HUDEP-2 (cell line): ENCODE measurements around the gene ZNF689.
"Not testable (repeated sequence)": the region's sequence is repeated elsewhere in the genome, so short reads cannot be mapped to it uniquely, and the experiment has no call there.

Experiments
- DNase-seq, 76 experiments: peaks; one replicate each; lab custom pipeline; 2025; ENCODE audit not compliant: unreplicated experiment in 76 of 76; lab: John Stamatoyannopoulos, UW

Gene ZNF689

GRCh38 chr16:30637944-30638343, 27.8 kb upstream of the ZNF689 start:
- peak in 38 of 76 experiments; percentile 9 to 69 (median 37) for DNase-seq

- DNase-seq: not testable (repeated sequence)
Observed at GRCh38 chr16:30637139-30637538, 26.9 kb upstream of the ZNF689 start.

- no peak for DNase-seq
Observed at GRCh38 chr16:30636599-30636998, 26.4 kb upstream of the ZNF689 start.

GRCh38 chr16:30633526-30633925, 23.3 kb upstream of the ZNF689 start:
- DNase-seq: no peak

DNA sequence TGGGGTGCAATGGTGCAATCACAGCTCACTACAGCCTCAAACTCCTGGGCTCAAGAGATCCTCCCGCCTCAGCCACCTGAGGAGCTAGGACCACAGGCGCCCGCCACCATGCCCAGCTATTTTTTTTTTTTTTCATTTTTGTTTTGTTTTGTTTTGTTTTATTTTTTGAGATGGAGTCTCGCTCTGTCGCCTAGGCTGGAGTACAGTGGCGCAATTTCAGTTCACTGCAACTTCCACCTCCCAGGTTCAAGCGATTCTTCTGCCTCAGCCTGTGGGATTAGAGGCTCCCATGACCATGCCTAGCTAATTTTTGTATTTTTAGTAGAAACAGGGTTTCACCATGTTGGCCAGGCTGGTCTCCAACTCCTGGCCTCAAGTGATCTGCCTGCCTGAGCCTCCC, 22.3 kb upstream of the ZNF689 start:
- DNase-seq: not testable (repeated sequence)

GRCh38 chr16:30628628-30629540, 18.7 kb upstream of the ZNF689 start:
- peak in 63 of 76 experiments; percentile 9 to 86 (median 69) for DNase-seq

GRCh38 chr16:30626236-30626635, 16.0 kb upstream of the ZNF689 start:
- DNase-seq: no peak

- peak in 11 of 76 experiments; percentile 5 to 77 (median 45) for DNase-seq
Observed at GRCh38 chr16:30623536-30624283, 13.5 kb upstream of the ZNF689 start.

DNA sequence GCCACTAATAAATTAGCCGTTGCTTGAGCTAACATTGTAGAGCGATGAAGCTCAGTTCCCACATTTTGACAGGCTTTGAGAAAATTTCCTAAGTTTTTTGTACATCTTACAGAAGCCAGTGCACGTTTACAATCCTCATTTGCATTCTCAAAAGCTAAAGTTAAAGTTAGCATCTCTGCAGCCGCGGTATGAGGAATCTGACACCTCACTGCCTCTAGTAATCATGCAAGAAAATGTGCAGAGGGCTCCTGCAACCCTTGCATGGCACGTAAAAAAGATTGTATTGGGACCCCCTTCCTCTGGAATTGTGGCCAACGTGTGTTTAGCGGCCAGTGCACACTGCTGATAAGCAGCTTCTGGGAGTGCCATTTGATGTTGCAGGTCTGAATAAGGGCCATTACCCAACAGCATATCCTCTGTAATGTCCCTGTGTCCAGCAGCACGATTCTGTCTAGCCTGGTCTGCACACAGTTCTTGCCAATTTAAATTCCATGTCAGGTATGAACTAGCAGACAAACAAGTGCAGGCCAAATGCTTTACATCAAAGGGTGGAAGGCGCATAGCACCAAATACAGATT, 12.4 kb upstream of the ZNF689 start:
- peak in 5 of 76 experiments; percentile 19 to 43 (median 24) for DNase-seq

GRCh38 chr16:30621765-30622164, 11.6 kb upstream of the ZNF689 start:
- DNase-seq: no peak

GRCh38 chr16:30620169-30620568, 10.0 kb upstream of the ZNF689 start:
- DNase-seq: no peak

GRCh38 chr16:30619638-30620037, 9.4 kb upstream of the ZNF689 start:
- DNase-seq: no peak

DNA sequence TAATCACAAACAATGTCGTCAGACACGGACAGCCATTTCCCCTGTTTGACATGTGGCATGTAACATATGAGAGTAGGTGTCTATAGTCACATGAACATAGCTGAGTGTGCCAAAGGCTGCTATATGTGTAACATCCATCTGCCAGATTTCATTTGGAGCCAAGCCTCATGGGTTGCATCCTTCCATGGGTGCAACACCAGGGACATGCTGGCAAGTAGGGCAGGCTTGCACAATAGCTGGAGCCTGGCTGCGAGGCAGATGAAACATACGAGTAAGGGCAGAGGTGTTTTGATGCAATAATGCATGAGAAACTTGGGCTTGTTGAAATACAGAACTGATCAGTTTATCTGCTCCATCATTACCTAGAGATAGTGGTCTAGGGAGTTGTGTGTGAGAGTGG, 9.0 kb upstream of the ZNF689 start:
- DNase-seq: no peak

DNA sequence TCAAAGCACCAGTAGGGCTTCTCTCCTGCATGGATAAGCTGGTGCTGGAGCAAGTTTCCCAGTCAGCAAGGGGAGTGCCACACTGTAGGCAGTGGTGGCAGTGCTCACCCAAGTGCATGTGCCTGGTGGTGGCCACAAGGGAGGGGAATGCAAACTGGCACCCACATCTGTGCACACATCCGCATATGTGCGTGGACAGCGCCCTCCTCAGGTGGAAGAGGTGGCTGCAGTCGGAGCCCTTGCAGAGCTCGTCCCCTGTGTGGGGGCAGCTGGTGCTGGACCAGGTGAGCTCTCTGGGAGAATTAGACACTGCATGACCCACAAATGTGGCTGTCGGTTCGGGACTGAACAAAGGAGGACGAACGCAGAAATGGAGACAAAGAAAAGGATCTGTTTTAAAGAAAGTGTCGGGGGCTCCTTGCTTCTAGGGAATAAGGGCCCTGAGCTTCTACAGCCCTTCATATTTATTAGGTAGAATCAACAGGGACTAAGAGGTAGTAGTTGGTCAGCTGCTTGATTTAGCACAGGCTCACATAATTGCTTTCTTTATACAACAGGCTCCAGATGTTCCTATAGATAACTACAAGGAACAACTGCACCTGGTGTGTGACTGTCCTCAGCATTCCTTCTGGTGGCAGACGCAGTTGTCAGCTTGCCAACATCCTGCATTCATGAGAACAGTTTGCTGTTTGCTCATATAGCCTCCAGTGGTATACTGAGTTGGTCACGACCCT, 5.3 kb upstream of the ZNF689 start:
- DNase-seq: peak in 46 of 76 experiments; percentile 2 to 65 (median 29)

- peak in 56 of 76 experiments; percentile 9 to 76 (median 46) for DNase-seq
Observed at GRCh38 chr16:30609002-30609925, 925 bp downstream of the ZNF689 start.

DNA sequence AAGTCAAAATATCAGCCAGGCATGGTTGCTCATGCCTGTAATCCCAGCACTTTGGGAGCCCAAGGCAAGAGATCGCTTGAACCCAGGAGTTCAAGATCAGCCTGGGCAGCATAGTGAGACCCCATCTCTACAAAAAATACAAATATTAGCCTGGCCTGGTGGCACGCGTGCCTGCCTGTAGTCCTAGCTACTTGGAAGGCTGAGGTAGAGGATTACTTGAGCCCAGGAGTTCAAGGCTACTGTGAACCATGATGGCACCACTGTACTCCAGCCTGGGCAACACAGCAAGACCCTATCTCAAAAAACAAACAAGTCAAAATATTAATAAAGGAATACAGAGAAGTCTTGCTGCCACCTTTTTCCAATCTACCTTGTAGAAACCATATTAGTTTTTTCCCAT, 4.2 kb downstream of the ZNF689 start:
- no peak for DNase-seq

GRCh38 chr16:30605158-30605557, 5.0 kb downstream of the ZNF689 start:
- DNase-seq: no peak

- DNase-seq: no peak
Observed at GRCh38 chr16:30604316-30604947, 5.8 kb downstream of the ZNF689 start.

GRCh38 chr16:30603945-30604315, 6.3 kb downstream of the ZNF689 start:
- no peak for DNase-seq
